ENCODE results near the gene CCDC121. TPM values are rescaled to one million over a fixed set of nuclear protein-coding genes. Genes with fewer than 3 reads are reported as not detected.

CCDC121 gene
- total RNA-seq, 1 donor from 2014 or later = 4.9 TPM

DNA sequence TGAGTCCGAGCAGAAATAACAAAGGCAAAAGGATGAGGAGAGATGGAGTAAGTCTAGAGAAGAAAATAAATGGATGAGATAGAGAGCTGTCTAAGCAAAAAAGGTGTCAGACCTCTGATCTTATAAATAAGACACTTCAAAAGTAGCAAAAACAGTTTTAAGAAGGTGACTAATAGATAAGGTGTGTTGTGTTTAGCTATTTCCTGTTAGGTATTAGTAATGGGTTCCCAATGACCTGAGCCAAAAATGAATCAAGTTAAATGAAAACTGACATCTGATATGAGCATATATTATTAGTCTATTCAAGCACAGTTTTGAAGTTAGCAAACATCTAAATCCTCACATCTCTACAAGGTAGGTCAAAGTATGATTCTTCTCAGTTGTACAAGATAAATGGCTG lies 24.0 kb upstream of the CCDC121 start:
- no peak for DNase-seq (ENCODE audit: low spot score in 2 of 2, unreplicated experiment in 2 of 2)
- Mint-ChIP-seq H3K4me3 (no peak overlapping the region), H3K36me3 (peaks cover 47% of the 10 kb centered on the region), H3K9me3 (no peaks in the 10 kb centered on the region), H3K27me3 (ENCODE audit: low read depth) (no peaks in the 10 kb centered on the region), H3K4me1 (no peaks in the 10 kb centered on the region), H3K27ac (no peak overlapping the region)
- TF ChIP-seq, protein P1, sequence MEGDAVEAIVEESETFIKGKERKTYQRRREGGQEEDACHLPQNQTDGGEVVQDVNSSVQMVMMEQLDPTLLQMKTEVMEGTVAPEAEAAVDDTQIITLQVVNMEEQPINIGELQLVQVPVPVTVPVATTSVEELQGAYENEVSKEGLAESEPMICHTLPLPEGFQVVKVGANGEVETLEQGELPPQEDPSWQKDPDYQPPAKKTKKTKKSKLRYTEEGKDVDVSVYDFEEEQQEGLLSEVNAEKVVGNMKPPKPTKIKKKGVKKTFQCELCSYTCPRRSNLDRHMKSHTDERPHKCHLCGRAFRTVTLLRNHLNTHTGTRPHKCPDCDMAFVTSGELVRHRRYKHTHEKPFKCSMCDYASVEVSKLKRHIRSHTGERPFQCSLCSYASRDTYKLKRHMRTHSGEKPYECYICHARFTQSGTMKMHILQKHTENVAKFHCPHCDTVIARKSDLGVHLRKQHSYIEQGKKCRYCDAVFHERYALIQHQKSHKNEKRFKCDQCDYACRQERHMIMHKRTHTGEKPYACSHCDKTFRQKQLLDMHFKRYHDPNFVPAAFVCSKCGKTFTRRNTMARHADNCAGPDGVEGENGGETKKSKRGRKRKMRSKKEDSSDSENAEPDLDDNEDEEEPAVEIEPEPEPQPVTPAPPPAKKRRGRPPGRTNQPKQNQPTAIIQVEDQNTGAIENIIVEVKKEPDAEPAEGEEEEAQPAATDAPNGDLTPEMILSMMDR (IDR thresholded peaks at IDR 0.05; ENCODE audit: unreplicated experiment) = no peak

DNA sequence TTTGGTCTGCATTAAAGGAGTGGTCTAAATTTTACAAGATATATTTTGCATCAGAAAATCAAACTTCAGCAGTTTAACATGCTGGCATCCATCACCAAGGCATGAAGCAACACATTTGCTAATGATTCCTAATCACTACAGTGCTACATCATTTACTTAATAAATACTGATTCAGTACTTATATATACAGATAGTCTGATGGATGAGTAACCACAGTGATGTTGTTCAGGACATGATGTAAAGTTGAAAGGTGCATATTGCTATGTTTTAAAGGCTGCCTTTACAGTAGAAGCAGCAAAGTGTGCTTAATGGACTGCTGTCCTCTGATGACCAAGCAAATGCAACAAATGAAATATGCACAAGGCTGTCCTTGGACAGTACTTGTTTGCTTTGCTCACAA lies 23.5 kb upstream of the CCDC121 start:
- H3K27me3 Mint-ChIP-seq (ENCODE audit: low read depth) = no peaks in the 10 kb centered on the region
- no peak overlapping the region for H3K27ac Mint-ChIP-seq
- no peaks in the 10 kb centered on the region for H3K9me3 Mint-ChIP-seq
- DNase-seq (ENCODE audit: low spot score in 2 of 2, unreplicated experiment in 2 of 2) = no peak
- H3K4me3 Mint-ChIP-seq = no peak overlapping the region
- H3K4me1 Mint-ChIP-seq = no peaks in the 10 kb centered on the region
- peaks cover 51% of the 10 kb centered on the region for H3K36me3 Mint-ChIP-seq
- TF ChIP-seq, protein P1 (IDR thresholded peaks at IDR 0.05; ENCODE audit: unreplicated experiment) = no peak

DNA sequence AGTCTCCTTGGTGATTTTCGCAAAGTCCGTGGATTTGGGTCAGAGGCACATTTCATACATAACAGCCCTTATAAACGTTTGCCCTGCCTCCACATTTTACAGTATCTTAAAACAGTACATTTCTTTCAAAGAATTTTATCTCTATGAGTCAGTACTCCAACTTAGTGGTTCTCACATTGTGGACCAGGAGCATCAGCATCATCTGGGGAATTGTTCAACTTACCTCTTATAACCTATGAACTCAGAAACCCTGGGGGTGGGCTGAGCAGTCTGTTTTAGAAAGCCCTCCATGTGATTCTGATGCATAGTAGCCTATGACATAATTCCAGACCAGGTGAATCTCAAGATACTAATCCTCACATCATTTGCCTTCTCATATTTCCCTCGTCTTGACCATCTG lies 22.2 kb upstream of the CCDC121 start:
- DNase-seq (ENCODE audit: low spot score in 2 of 2, unreplicated experiment in 2 of 2) = no peak
- TF ChIP-seq, protein P1 (IDR thresholded peaks at IDR 0.05; ENCODE audit: unreplicated experiment) = no peak
- no peak overlapping the region for H3K27ac Mint-ChIP-seq
- no peaks in the 10 kb centered on the region for H3K27me3 Mint-ChIP-seq (ENCODE audit: low read depth)
- no peaks in the 10 kb centered on the region for H3K9me3 Mint-ChIP-seq
- peaks cover 51% of the 10 kb centered on the region for H3K36me3 Mint-ChIP-seq
- no peak overlapping the region for H3K4me3 Mint-ChIP-seq
- H3K4me1 Mint-ChIP-seq = no peaks in the 10 kb centered on the region

DNA sequence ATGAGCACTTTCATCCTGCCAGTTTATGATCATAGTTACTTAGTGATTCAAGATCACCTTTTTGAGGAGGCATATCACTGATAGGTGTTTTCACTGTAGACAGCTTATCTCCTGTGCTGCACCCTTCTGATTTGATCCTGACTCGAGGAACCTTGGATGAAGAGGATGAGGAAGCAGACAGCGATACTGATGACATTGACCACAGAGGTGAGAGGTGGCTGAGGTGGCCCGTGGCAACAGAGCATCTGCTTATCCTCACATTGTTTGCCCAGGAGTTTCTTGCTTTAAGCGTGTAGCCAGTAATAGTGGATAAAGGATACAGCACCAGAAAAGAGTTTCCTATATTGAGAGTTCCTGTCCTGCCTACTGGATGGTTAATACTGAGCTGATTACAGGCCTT lies 18.9 kb upstream of the CCDC121 start:
- no peaks in the 10 kb centered on the region for H3K4me1 Mint-ChIP-seq
- TF ChIP-seq, protein P1 (IDR thresholded peaks at IDR 0.05; ENCODE audit: unreplicated experiment) = no peak
- H3K36me3 Mint-ChIP-seq = peaks cover 39% of the 10 kb centered on the region
- H3K27me3 Mint-ChIP-seq (ENCODE audit: low read depth) = no peaks in the 10 kb centered on the region
- no peaks in the 10 kb centered on the region for H3K9me3 Mint-ChIP-seq
- no peak overlapping the region for H3K4me3 Mint-ChIP-seq
- no peak for DNase-seq (ENCODE audit: low spot score in 2 of 2, unreplicated experiment in 2 of 2)
- no peak overlapping the region for H3K27ac Mint-ChIP-seq

DNA sequence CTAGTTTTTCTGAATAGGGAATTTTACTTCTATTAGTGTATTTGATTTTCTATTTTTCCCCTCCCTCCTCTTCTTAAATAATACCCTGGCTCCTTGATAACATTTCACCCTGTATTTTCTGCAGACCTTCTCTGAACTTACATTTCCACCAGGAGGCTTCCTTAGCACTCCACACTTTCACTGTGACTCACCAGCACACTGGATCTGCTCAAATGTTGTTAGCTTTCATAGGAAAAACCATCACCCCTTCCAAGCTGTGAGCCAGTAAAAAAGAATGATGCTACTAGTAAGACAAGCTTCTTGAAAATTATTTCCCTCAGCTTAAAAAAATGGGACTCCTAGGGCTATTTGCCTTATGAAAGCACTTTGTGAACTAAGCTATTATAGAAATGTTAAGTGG lies 18.5 kb upstream of the CCDC121 start:
- H3K4me3 Mint-ChIP-seq = no peak overlapping the region
- H3K27ac Mint-ChIP-seq = no peak overlapping the region
- no peak for DNase-seq (ENCODE audit: low spot score in 2 of 2, unreplicated experiment in 2 of 2)
- H3K4me1 Mint-ChIP-seq = no peaks in the 10 kb centered on the region
- H3K9me3 Mint-ChIP-seq = no peaks in the 10 kb centered on the region
- peaks cover 35% of the 10 kb centered on the region for H3K36me3 Mint-ChIP-seq
- no peaks in the 10 kb centered on the region for H3K27me3 Mint-ChIP-seq (ENCODE audit: low read depth)
- TF ChIP-seq, protein P1 (IDR thresholded peaks at IDR 0.05; ENCODE audit: unreplicated experiment) = no peak

DNA sequence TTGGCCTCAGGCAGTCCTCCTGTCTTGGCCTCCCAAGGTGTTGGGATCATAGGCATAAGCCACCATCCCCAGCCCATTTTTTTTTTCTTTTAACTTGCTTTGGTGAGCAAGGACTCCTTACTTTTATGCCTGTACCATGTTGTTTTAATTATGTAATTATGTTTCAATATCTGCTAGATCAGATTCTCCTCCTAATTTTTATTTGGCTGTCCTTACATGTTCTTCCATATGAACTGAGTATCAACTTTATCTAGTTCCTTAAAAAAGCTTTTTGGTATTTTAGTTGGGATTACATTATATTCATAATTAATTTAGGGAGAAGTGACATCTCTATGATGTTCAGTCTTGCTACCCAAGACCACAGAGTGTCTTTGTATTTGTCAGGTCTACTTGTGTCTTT lies 16.4 kb upstream of the CCDC121 start:
- no peak overlapping the region for H3K27ac Mint-ChIP-seq
- TF ChIP-seq, protein P1 (IDR thresholded peaks at IDR 0.05; ENCODE audit: unreplicated experiment) = no peak
- no peaks in the 10 kb centered on the region for H3K27me3 Mint-ChIP-seq (ENCODE audit: low read depth)
- H3K9me3 Mint-ChIP-seq = no peaks in the 10 kb centered on the region
- peaks cover 34% of the 10 kb centered on the region for H3K36me3 Mint-ChIP-seq
- no peak for DNase-seq (ENCODE audit: low spot score in 2 of 2, unreplicated experiment in 2 of 2)
- H3K4me3 Mint-ChIP-seq = no peak overlapping the region
- H3K4me1 Mint-ChIP-seq = no peaks in the 10 kb centered on the region
